DOHH2 (cell line): ENCODE results near the gene MCFD2.

Source experiments
- H3F3A ChIP-seq: fragments of 200-600 bp; sonication (generic), shearing (Covaris generic); 2 replicates; pipeline ENCODE4 v1.6.0; 2016; ENCODE audit warnings: antibody characterized with exemption, mild to moderate bottlenecking; ENCODE audit not compliant: control insufficient read depth, insufficient read depth
- H3K27ac ChIP-seq: fragments of 200-600 bp; sonication (generic); 2 replicates; pipeline ENCODE4 v1.5.1; 2014; ENCODE audit warnings: low read depth, mild to moderate bottlenecking, low read length, moderate library complexity
- H3K27me3 ChIP-seq: fragments of 200-600 bp; sonication (generic); 2 replicates; pipeline ENCODE4 v1.6.1; 2014; ENCODE audit warnings: mild to moderate bottlenecking, low read length, mixed read lengths; ENCODE audit not compliant: control insufficient read depth
- H3K36me3 ChIP-seq: fragments of 200-600 bp; sonication (generic); 2 replicates; pipeline ENCODE4 v1.6.1; 2014; ENCODE audit warnings: mild to moderate bottlenecking, low read length, moderate library complexity, mixed read lengths; ENCODE audit not compliant: control insufficient read depth
- H3K4me1 ChIP-seq: fragments of 200-600 bp; sonication (generic); 2 replicates; pipeline ENCODE4 v1.6.1; 2014; ENCODE audit warnings: mild to moderate bottlenecking, low read length, mixed read lengths; ENCODE audit not compliant: control insufficient read depth
- H3K4me2 ChIP-seq: fragments of 200-600 bp; sonication (generic); 2 replicates; pipeline ENCODE4 v1.6.0; 2014; ENCODE audit warnings: mild to moderate bottlenecking, low read length, moderate library complexity
- H3K4me3 ChIP-seq: fragments of 200-600 bp; sonication (generic); 2 replicates; pipeline ENCODE4 v1.5.1; 2014; ENCODE audit warnings: mild to moderate bottlenecking, low read length, mixed read lengths
- H3K79me2 ChIP-seq: fragments of 200-600 bp; sonication (generic); 2 replicates; pipeline ENCODE4 v1.6.1; 2014; ENCODE audit warnings: mild to moderate bottlenecking, low read length, mixed read lengths; ENCODE audit not compliant: control insufficient read depth
- H3K9me2 ChIP-seq: fragments of 200-600 bp; sonication (generic); replicated peaks from 2 replicates; pipeline ENCODE4 v1.6.1; 2014; ENCODE audit warnings: mild to moderate bottlenecking, low read length, mixed read lengths; ENCODE audit not compliant: control insufficient read depth
- H3K9me3 ChIP-seq: fragments of 200-600 bp; sonication (generic); 2 replicates; pipeline ENCODE4 v1.6.1; 2014; ENCODE audit warnings: antibody characterized with exemption, low read length, mixed read lengths; ENCODE audit not compliant: control insufficient read depth, insufficient read depth
- H4K20me1 ChIP-seq: fragments of 200-600 bp; sonication (generic); 2 replicates; pipeline ENCODE4 v1.6.0; 2014; ENCODE audit warnings: low read depth, mild to moderate bottlenecking, antibody characterized with exemption, low read length, moderate library complexity; ENCODE audit not compliant: control insufficient read depth, insufficient read depth
- CTCF ChIP-seq: fragments of 200-600 bp; sonication (generic); IDR thresholded peaks from one replicate; pipeline ENCODE4 v1.5.1; 2014; ENCODE audit warnings: antibody characterized with exemption, mild to moderate bottlenecking, low read depth, low read length; ENCODE audit not compliant: poor library complexity, severe bottlenecking
- EZH2phosphoT487 ChIP-seq: fragments of 200-600 bp; sonication (generic); IDR thresholded peaks from 2 replicates; pipeline ENCODE4 v1.6.1; 2017; ENCODE audit warnings: borderline replicate concordance, mild to moderate bottlenecking, antibody characterized with exemption, low read length, moderate library complexity, mixed read lengths

Gene MCFD2

GRCh38 chr2:46859482-46859881, 56.1 kb downstream of the MCFD2 start:
- peaks cover 1% of the 10 kb centered on the region; the same call in 1 of the 2 replicates for H3K9me3 ChIP-seq
- no peaks in the 10 kb centered on the region for H3K9me2 ChIP-seq
- no peaks in the 10 kb centered on the region for H3K4me1 ChIP-seq
- H3K4me2 ChIP-seq: no peak overlapping the region
- H3K79me2 ChIP-seq: no peaks in the 10 kb centered on the region
- H3K36me3 ChIP-seq: no peaks in the 10 kb centered on the region
- no peak overlapping the region for H3K4me3 ChIP-seq
- no peaks in the 10 kb centered on the region for H3F3A ChIP-seq
- H3K27ac ChIP-seq: no peak overlapping the region
- peaks cover 4% of the 10 kb centered on the region for H3K27me3 ChIP-seq
- no peaks in the 10 kb centered on the region for H4K20me1 ChIP-seq
- TF ChIP-seq CTCF (no peak), EZH2phosphoT487 (no peak)

GRCh38 chr2:46858702-46859090, 56.9 kb downstream of the MCFD2 start:
- TF ChIP-seq CTCF: no peak
- no peak for TF ChIP-seq EZH2phosphoT487
- Histone ChIP-seq H3F3A (no peaks in the 10 kb centered on the region), H3K4me2 (no peak overlapping the region), H3K27ac (no peak overlapping the region), H3K9me3 (no peaks in the 10 kb centered on the region), H3K36me3 (no peaks in the 10 kb centered on the region), H3K27me3 (peaks cover 4% of the 10 kb centered on the region), H3K9me2 (no peaks in the 10 kb centered on the region), H3K79me2 (no peaks in the 10 kb centered on the region), H3K4me1 (no peaks in the 10 kb centered on the region), H3K4me3 (no peak overlapping the region), H4K20me1 (no peaks in the 10 kb centered on the region)

- H3K4me1 ChIP-seq: no peaks in the 10 kb centered on the region
Measured at GRCh38 chr2:46857871-46858701, 57.5 kb downstream of the MCFD2 start.

More at GRCh38 chr2:46857871-46858701, 57.5 kb downstream of the MCFD2 start:
- no peaks in the 10 kb centered on the region for H3K36me3 ChIP-seq
- H3F3A ChIP-seq: no peaks in the 10 kb centered on the region
- H3K4me3 ChIP-seq: no peak overlapping the region
- peaks cover 4% of the 10 kb centered on the region for H3K27me3 ChIP-seq
- TF ChIP-seq EZH2phosphoT487 (no peak), CTCF (no peak)
- H3K79me2 ChIP-seq: no peaks in the 10 kb centered on the region
- no peaks in the 10 kb centered on the region for H3K9me2 ChIP-seq
- H3K27ac ChIP-seq: no peak overlapping the region
- H3K9me3 ChIP-seq: no peaks in the 10 kb centered on the region
- H3K4me2 ChIP-seq: no peak overlapping the region
- H4K20me1 ChIP-seq: no peaks in the 10 kb centered on the region
